IgD-negative memory B cell (primary cell): ENCODE data around the gene CABLES1. TPM values are rescaled to one million over a fixed set of nuclear protein-coding genes. Genes with fewer than 3 reads are reported as not detected.
"Not testable (repeated sequence)": the region's sequence is repeated elsewhere in the genome, so short reads cannot be mapped to it uniquely, and the experiment has no call there.

ENCODE experiments used
- H3K27ac Mint-ChIP-seq, 3 donors: one replicate each; pipeline ENCODE4 v1.8.0; 2020 to 2022; ENCODE audit warnings: mild to moderate bottlenecking in 3 of 3, mixed read lengths in 3 of 3, moderate library complexity in 1 of 3
- H3K27me3 Mint-ChIP-seq: one replicate; pipeline ENCODE4 v1.8.0; 2021; ENCODE audit warnings: mixed read lengths
- H3K36me3 Mint-ChIP-seq: one replicate; pipeline ENCODE4 v1.8.0; 2020; ENCODE audit warnings: mild to moderate bottlenecking, mixed read lengths
- H3K4me1 Mint-ChIP-seq, 3 donors: one replicate each; pipeline ENCODE4 v1.8.0; 2020 to 2022; ENCODE audit warnings: mixed read lengths in 3 of 3, mild to moderate bottlenecking in 1 of 3
- H3K4me3 Mint-ChIP-seq, 4 donors: one replicate each; pipeline ENCODE4 v1.8.0; 2020 to 2022; ENCODE audit warnings: mild to moderate bottlenecking in 4 of 4, mixed read lengths in 4 of 4, moderate library complexity in 3 of 4
- H3K9me3 Mint-ChIP-seq, 3 donors: one replicate each; pipeline ENCODE4 v1.8.0; 2020 to 2021; ENCODE audit warnings: mixed read lengths in 3 of 3, mild to moderate bottlenecking in 1 of 3
- polyA plus RNA-seq: library from polyadenylated mRNA; unstranded; fragments of 300-500 nt; fragmentation: Illumina TruSeq; gene quantifications from one replicate; pipeline ENCODE4 v1.2.3, GENCODE V29; 2021

Gene CABLES1
- polyA plus RNA-seq, 1 donor from 2014 or later: 0.30 TPM

- H3K27ac Mint-ChIP-seq: peak overlapping the region in 1 of 3 donors; percentile 80
- no peak overlapping the region for H3K4me3 Mint-ChIP-seq
- peaks cover 0 to 4% (median 0%) of the 10 kb centered on the region in 3 donors for H3K4me1 Mint-ChIP-seq
- H3K27me3 Mint-ChIP-seq: no peaks in the 10 kb centered on the region
- H3K9me3 Mint-ChIP-seq: peaks cover 4 to 8% (median 4%) of the 10 kb centered on the region in 3 donors
- peaks cover 4% of the 10 kb centered on the region for H3K36me3 Mint-ChIP-seq
These were observed 144.6 kb downstream of the CABLES1 start for GRCh38 chr18:23279931-23280330.

- no peak overlapping the region for H3K27ac Mint-ChIP-seq
These were observed 145.6 kb downstream of the CABLES1 start for GRCh38 chr18:23280844-23281243.

GRCh38 chr18:23281626-23282436, 146.5 kb downstream of the CABLES1 start:
- Mint-ChIP-seq H3K36me3 (peaks cover under 1% of the 10 kb centered on the region), H3K4me3 (no peak overlapping the region), H3K4me1 (peaks cover 0 to 2% (median 0%) of the 10 kb centered on the region in 3 donors), H3K9me3 (peaks cover 4 to 8% (median 4%) of the 10 kb centered on the region in 3 donors), H3K27me3 (no peaks in the 10 kb centered on the region), H3K27ac (no peak overlapping the region)

More at GRCh38 chr18:23280844-23281243, 145.6 kb downstream of the CABLES1 start:
- H3K4me1 Mint-ChIP-seq: peaks cover 0 to 2% (median 0%) of the 10 kb centered on the region in 3 donors
- H3K27me3 Mint-ChIP-seq: no peaks in the 10 kb centered on the region
- peaks cover 4 to 8% (median 4%) of the 10 kb centered on the region in 3 donors for H3K9me3 Mint-ChIP-seq
- peaks cover 2% of the 10 kb centered on the region for H3K36me3 Mint-ChIP-seq
- H3K4me3 Mint-ChIP-seq: no peak overlapping the region

- Mint-ChIP-seq H3K4me1 (peaks cover 0 to 2% (median 0%) of the 10 kb centered on the region in 3 donors), H3K36me3 (no peaks in the 10 kb centered on the region)
These were observed 147.1 kb downstream of the CABLES1 start for GRCh38 chr18:23282437-23282781.

GRCh38 chr18:23283916-23284430, 148.7 kb downstream of the CABLES1 start:
- H3K9me3 Mint-ChIP-seq: no peaks in the 10 kb centered on the region
- H3K4me1 Mint-ChIP-seq: peaks cover 0 to 2% (median 0%) of the 10 kb centered on the region in 3 donors
- H3K27me3 Mint-ChIP-seq: no peaks in the 10 kb centered on the region
- H3K4me3 Mint-ChIP-seq: no peak overlapping the region
- H3K36me3 Mint-ChIP-seq: no peaks in the 10 kb centered on the region
- no peak overlapping the region for H3K27ac Mint-ChIP-seq

More at GRCh38 chr18:23282437-23282781, 147.1 kb downstream of the CABLES1 start:
- Mint-ChIP-seq H3K27ac (no peak overlapping the region), H3K4me3 (no peak overlapping the region), H3K27me3 (no peaks in the 10 kb centered on the region), H3K9me3 (peaks cover 2 to 4% (median 4%) of the 10 kb centered on the region in 3 donors)

GRCh38 chr18:23284629-23285028, 149.3 kb downstream of the CABLES1 start:
- Mint-ChIP-seq H3K9me3 (no peaks in the 10 kb centered on the region), H3K27ac (no peak overlapping the region), H3K27me3 (no peaks in the 10 kb centered on the region), H3K36me3 (no peaks in the 10 kb centered on the region), H3K4me1 (peaks cover 0 to 2% (median 0%) of the 10 kb centered on the region in 3 donors), H3K4me3 (no peak overlapping the region)

- not testable (repeated sequence) for H3K36me3 Mint-ChIP-seq, H3K4me1 Mint-ChIP-seq, H3K4me3 Mint-ChIP-seq, H3K27ac Mint-ChIP-seq, H3K27me3 Mint-ChIP-seq, H3K9me3 Mint-ChIP-seq
These were observed 150.3 kb downstream of the CABLES1 start for GRCh38 chr18:23285581-23285980.

- peaks cover 4% of the 10 kb centered on the region for H3K36me3 Mint-ChIP-seq
- no peaks in the 10 kb centered on the region for H3K9me3 Mint-ChIP-seq
- no peak overlapping the region for H3K4me3 Mint-ChIP-seq
- peak overlapping the region in 1 of 3 donors; percentile 53 for H3K27ac Mint-ChIP-seq
- H3K4me1 Mint-ChIP-seq: no peaks in the 10 kb centered on the region
- H3K27me3 Mint-ChIP-seq: no peaks in the 10 kb centered on the region
These were observed 156.3 kb downstream of the CABLES1 start for GRCh38 chr18:23291456-23292205.

- Mint-ChIP-seq H3K27me3 (no peaks in the 10 kb centered on the region), H3K4me1 (no peaks in the 10 kb centered on the region), H3K4me3 (no peak overlapping the region), H3K27ac (no peak overlapping the region), H3K9me3 (no peaks in the 10 kb centered on the region), H3K36me3 (peaks cover 7% of the 10 kb centered on the region)
These were observed 165.0 kb downstream of the CABLES1 start for GRCh38 chr18:23300231-23300805.

- no peak overlapping the region for H3K4me3 Mint-ChIP-seq
- no peaks in the 10 kb centered on the region for H3K27me3 Mint-ChIP-seq
- H3K36me3 Mint-ChIP-seq: peaks cover 7% of the 10 kb centered on the region
- no peak overlapping the region for H3K27ac Mint-ChIP-seq
- no peaks in the 10 kb centered on the region for H3K4me1 Mint-ChIP-seq
- no peaks in the 10 kb centered on the region for H3K9me3 Mint-ChIP-seq
These were observed 166.7 kb downstream of the CABLES1 start for GRCh38 chr18:23301972-23302371.

GRCh38 chr18:23302511-23302850, 167.2 kb downstream of the CABLES1 start:
- Mint-ChIP-seq H3K4me1 (no peaks in the 10 kb centered on the region), H3K36me3 (peaks cover 7% of the 10 kb centered on the region), H3K9me3 (no peaks in the 10 kb centered on the region), H3K4me3 (no peak overlapping the region), H3K27me3 (no peaks in the 10 kb centered on the region), H3K27ac (no peak overlapping the region)

GRCh38 chr18:23302851-23303527, 167.7 kb downstream of the CABLES1 start:
- Mint-ChIP-seq H3K27me3 (no peaks in the 10 kb centered on the region), H3K36me3 (peaks cover 6% of the 10 kb centered on the region), H3K4me3 (no peak overlapping the region), H3K9me3 (no peaks in the 10 kb centered on the region), H3K4me1 (peaks cover 0 to 5% (median 0%) of the 10 kb centered on the region in 3 donors), H3K27ac (no peak overlapping the region)

- no peaks in the 10 kb centered on the region for H3K36me3 Mint-ChIP-seq
- no peaks in the 10 kb centered on the region for H3K27me3 Mint-ChIP-seq
- peaks cover 0 to 11% (median 7%) of the 10 kb centered on the region in 3 donors for H3K4me1 Mint-ChIP-seq
- H3K9me3 Mint-ChIP-seq: no peaks in the 10 kb centered on the region
- no peak overlapping the region for H3K4me3 Mint-ChIP-seq
- no peak overlapping the region for H3K27ac Mint-ChIP-seq
These were observed 171.5 kb downstream of the CABLES1 start for GRCh38 chr18:23306822-23307221.

GRCh38 chr18:23307567-23308295, 172.4 kb downstream of the CABLES1 start:
- Mint-ChIP-seq H3K9me3 (no peaks in the 10 kb centered on the region), H3K27ac (no peak overlapping the region), H3K4me1 (peaks cover 0 to 11% (median 7%) of the 10 kb centered on the region in 3 donors), H3K27me3 (no peaks in the 10 kb centered on the region), H3K36me3 (no peaks in the 10 kb centered on the region), H3K4me3 (peak overlapping the region in 1 of 4 donors; percentile 43)
